ENCODE data around the gene ZNF668.

DNA sequence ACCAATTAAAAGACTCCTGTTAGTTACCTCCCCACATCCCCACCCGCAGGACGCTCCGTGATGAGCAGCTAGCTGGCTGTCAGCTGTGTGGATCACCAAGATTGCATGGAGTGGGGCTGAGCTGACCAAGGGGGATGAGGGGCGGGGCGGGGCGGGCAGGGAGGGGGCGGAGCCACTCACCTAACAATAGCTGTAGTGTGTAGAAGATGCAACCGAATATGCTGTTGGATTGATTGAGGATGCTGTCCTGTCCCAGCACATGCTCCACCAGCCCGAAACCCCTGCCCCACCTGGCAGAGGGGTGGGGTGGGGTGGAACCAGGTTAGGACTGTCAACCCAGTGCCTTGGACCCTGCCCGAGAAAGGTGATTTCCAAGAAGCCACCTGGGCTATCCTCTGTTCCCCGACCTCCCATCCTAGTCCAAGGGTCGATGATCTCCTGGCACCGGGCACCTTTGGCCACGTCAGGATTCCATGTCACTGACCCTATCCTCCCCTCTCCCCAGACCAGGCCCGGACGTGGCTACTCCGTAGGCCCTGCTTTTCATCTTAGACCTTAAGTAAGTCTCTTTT lies 19.2 kb upstream of the ZNF668 start:
- TF ChIP-seq CEBPB (IDR thresholded peaks at IDR 0.05) (no peak), RFX5 (IDR thresholded peaks at IDR 0.05) (no peak), CTCF (IDR thresholded peaks at IDR 0.05) (no peak), EP300 (IDR thresholded peaks at IDR 0.05) (no peak), POLR2A (IDR thresholded peaks at IDR 0.05; ENCODE audit: low read length) (no peak), CBX8 (IDR thresholded peaks at IDR 0.05) (no peak), TP53 (CRISPR knock-in tag; IDR thresholded peaks at IDR 0.05) (no peak)
